ENCODE measurements around the gene CKS1B.
A peak's percentile ranks its signal among the peaks of the same experiment; 100 is the strongest.

Gene CKS1B

DNA sequence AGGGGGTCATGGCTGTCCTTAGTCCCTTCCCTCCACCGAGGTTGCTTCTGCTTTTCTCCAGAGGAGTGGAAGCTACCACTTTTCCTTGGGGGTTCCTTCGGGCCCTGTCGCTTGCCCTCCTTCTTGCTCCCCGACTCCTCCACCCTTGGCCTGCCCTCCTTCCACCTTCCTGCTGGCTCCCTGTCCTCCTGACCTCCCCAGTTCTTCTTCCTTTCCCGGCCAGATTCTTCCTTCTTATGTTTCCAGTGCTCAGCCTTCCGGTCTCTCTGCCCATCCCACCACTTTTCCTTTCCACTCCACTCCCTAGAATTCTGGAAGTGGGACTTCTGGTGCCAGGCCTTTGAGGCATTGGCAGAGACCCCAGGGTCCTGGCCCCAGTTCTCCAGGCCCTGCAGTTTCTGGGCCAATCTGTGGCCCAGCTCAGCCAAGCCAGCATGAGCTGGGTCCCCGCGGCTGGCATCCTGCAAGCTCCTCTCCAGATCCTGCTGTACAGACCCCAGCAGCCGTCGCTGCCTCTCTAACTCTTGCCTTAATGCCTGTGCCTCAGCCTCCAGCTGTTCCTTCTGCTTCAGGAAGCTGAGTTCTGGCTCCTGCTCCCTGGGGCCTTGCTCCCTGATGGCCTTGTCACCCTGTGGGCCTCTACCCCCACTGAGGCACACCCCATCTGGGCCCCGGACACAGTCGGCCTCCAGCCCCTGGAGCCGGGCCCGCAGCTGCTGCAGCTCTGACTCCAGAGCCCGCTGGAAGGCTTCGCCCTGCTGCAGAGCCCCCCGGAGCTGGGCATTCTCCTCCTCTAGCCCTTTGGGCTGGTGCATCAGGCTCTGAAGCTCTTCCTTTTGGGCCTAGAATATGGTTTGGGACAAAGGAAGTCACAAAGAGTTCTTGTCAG lies 28.3 kb upstream of the CKS1B start:
- DNase-seq (ENCODE audit: low spot score), result no peak

DNA sequence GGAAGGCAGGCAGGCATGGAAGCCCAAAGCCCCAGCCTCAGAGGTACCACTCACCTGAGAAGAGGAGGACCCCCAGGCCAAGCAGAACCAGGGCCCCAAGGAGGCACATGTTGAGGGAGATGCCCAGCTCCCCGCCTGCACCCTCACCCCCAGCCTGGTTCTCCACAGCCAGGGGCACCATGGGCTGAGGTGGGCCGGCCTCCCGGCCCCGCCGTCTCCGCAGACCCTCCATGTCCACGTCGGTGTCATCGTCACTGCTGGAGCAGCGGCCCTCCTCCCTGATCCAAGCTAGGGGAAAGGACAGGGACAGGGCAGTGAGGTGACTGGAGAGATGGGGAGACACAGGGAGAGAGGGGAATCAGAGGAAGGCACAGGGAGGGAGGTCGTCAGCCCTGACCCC lies 26.4 kb upstream of the CKS1B start:
- DNase-seq (ENCODE audit: low spot score), result no peak

DNA sequence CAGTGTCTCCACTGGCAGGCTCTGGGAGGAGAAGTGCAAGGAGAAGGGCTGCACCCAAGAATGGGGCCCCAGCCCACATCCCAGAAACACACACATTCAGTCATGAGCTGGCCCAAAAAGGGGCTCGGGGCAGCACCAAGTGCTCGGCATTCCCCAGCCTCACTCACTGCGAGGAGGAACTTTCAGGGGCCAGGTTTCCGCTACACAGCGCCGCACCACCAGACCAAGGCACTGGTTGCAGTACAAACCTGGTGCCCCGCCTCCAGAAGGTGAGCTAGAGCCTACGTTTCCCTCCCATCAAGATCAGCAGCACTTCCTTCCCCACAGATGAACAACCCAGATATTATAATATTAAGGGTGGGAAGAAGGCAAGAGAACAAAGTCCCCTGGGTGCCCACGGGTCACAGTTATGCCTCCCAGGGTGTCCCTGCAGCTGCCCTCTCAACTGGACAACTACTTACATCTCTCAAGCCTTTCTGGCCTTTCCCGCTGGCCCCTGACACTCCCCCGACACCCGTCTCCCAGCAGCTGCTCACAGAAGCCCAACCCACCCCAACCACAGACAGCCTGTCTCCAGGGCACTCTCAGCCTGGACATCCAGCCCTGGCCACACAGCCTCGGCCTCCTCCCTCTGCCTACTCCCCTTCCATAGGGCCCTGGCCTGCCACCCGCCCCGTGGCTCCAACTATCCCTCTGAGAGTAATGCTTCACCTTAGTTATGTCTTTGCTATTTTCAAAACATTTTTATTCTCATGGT lies 22.4 kb upstream of the CKS1B start:
- DNase-seq (ENCODE audit: low spot score), result no peak

DNA sequence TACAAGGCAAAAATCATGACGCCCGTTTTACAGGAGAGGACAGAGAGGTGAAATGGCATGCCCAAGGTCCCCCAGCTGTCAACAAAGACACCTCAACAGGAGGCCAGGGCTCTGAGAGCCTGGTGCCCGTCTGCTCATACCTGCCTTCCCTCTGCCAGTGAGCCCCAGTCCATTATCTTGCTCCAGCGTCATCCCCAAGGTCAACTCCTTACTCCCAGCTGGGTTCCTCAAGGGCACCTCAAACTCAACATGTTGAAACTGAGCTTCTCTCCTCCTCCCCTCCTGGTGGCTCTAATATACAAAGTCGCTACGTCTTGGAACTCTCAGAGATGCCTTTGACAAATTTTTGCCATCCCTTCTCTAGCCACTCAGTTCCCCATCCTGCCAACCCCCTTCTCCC lies 21.8 kb upstream of the CKS1B start:
- DNase-seq (ENCODE audit: low spot score), result no peak

DNA sequence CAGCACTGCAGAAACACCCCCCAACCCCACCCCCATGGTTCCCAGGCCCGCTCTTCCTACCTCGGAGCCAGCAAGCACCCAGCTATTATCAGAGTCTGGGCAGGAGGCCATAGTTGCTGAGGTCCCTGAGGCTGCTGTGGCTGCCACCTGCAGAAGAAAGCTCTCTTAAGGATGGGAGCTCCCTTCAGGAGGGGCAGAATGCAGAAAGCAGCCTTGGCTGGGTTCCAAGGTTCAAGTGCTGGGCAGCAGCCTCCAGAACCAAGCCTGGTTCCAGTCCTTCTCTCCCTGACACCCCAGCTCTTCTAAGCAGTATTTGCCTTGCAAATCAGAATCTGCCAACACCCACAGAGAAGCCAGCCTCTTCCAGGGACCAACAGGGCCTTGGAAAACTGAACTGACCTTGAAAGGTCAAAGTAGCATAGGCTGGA lies 20.9 kb upstream of the CKS1B start:
- no peak for DNase-seq (ENCODE audit: low spot score)

DNA sequence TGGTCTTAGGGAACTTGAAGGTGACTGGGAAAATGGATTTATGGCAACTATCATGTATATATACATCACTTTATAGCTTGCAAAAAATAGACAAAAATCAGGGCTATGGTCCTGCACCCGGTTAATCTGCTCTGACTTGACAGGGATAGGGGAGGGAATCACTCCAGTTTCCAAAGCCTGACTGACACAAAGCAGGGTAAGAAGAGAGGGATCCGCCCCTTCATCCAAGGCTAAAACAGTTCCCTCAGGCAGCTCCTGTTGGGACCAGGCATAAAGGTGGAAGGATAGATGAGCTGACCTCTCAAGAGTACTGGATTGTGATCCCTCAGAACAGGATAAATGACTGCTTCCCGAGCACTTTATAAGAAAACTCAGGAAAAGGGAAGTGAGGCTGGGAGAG lies 19.9 kb upstream of the CKS1B start:
- DNase-seq (ENCODE audit: low spot score), result no peak

DNA sequence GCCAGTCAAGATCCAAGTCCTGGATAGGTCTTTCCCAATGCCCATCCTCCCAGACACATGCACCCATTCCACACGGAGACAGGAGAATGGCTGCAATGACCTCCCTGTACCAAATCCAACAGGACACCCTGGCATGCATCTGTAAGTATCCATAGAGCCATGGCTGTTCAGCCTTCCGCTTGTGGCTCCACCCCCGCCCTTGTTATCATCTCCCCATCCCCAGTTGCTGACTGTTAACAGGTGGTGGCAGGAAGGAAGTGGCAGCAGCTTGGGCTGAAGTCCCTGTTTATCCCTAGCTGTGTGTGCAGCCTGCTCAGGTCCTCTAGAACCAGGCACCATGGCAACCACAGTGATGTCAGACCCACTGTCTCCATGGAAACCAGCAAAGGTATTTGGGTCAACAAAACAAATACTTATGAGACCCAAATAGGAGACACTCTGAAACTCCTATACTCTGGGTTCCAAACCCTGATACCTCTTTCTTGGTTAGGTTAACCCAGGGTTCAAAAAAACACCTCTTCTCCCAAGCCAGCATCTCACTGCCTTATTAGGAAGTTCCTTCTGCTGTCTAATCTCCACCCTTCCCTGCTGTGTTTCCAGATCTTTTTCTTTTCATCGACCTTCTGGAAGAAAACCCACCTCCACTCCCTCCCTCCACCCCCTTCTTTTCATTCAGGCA lies 19.3 kb upstream of the CKS1B start:
- DNase-seq (ENCODE audit: low spot score), result no peak

DNA sequence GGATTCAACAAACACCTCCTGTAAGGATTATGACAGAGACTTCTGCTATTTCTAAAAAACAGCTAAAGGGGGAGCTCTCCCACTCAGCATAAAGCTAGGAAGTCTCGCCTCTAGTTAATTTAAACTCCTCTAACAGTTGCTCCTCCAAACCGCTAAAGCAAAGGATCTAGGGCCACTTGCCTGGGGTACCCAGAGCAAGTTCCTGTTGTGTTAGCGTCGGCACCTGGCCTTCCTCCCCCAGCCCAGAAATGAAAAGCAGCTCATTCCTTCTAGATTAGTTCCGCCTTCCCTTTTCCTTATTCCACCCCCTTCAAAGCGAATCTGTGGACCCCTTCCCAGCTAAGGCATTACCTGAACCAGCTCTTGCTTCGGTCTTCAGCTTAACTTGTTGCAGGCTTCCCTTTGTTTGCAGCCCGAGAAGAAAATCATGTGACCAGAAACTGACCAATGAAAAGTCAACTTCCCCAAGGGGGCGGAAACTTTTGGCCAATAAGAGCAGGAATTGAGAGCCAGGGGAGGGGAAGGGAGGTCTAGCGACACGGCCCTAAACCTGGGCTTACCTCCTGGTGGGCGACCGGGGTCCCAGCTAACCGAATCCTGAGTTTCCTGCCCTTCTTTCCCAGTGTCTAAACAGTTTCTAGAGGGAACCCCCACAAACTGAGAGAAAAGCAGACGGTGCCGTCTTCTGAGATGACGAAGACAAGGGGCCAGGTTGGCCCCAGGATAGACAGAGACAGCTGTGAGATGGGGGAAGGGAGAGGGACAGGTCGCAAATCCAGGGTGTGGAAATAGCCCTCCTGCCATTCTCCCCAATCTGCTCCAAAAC lies 18.6 kb upstream of the CKS1B start, which contains the start of gene PBXIP1:
PBXIP1 (minus strand) TSS at position 382 of the 826 bp plus-strand sequence. CDS start 2,378 bp downstream, outside the sequence.
- peak; percentile 95 for DNase-seq (ENCODE audit: low spot score)

DNA sequence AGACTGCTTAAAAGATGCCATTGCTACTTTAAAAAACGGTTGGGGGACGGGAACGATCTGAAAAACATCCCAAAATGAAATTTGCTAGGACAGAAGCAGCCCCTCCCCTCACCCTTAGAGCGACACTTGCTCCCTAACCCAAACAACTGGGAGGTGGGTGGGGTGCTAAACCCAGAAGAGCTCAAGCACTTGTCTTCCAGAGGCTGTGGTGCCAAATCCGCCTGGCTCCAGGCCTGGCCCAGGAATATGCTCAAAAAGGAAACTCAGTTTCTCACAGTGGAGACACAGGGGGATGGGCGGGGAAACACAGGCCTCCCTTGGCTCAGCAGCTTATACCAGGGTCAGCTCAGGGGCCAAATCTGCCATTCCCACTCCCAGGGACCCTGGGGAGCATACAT lies 17.9 kb upstream of the CKS1B start:
- DNase-seq (ENCODE audit: low spot score), result no peak

DNA sequence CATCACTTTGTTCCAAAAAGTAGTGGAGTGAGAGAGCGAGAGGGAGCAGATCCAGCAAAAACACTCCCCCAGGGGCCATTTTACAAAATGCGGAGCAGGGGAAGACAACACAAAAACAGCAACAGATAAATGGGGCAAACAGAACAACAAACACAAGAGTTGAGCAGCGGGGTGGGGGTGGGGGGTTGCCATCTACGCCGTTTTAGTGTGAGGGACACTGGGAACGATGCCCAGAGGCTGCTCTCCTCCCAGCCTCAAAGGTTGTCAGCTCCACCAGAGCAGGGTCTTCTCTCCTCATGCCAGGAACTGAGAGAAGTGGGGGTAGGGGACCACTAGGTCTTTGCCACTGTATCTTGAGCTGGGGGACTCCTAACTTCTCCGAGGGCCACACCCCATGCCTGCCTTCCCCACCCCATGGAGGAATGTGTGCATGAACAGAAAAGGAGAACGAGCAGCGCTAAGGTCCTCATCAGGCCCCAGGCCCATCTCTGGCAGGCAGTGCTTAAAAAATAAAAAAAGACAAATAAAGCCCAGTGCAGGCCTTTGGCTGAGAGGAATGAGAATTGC lies 17.3 kb upstream of the CKS1B start:
- no peak for DNase-seq (ENCODE audit: low spot score)

DNA sequence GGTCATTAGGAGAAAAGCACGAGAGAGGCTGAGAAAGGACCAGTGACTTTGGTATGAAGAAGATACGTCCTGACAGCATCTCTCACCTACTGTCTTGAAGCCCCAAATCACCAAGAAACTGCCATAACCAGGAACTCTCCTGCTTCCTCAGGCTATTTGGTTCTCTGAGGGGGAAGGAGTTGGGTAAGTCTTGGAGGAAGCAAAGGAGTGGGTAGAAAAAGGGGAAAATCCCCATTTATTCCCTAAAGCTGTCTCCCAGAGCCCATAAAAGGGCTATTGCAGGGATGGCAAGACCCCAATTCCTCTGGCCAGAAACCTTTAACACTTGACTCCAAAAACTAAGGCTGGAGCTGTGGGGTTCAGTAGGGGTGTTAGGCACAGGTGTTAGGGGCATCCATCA lies 16.4 kb upstream of the CKS1B start:
- DNase-seq (ENCODE audit: low spot score), result no peak

DNA sequence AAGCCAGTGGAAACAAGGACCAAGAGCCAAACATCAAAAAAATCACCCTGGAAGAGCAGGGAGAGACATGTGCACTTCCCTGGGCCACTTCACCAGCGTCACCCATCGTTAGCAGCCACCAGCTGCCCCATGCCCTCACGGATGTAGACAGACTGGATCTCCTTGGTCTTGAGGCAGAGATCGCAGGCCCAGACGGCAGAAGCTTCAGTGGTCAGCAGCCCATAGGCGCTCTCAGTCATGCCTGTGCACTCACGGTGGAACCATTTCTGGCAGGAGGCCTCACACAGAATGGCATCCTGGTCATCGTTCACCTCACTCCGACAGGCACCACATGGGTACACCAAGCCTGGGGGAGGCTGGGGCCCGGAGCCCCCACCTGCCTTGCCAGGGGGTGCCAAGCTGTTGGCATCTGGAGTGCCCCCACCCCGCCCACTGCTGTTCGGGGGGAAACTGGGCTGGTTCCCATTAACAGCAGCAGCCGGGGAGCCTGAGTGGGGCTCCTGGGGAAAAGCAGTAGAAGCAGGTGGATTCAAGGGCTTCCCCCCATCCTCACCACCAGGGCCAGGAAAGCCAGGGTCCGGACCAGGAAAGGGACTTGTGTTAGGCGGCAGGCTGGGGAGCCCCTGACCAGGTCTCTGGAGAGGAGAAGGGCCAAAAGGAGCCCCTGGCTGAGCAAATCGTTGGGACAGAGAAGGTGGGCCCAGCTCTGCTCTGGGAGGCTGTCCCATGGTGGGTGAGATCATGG lies 15.6 kb upstream of the CKS1B start:
- no peak for DNase-seq (ENCODE audit: low spot score)

DNA sequence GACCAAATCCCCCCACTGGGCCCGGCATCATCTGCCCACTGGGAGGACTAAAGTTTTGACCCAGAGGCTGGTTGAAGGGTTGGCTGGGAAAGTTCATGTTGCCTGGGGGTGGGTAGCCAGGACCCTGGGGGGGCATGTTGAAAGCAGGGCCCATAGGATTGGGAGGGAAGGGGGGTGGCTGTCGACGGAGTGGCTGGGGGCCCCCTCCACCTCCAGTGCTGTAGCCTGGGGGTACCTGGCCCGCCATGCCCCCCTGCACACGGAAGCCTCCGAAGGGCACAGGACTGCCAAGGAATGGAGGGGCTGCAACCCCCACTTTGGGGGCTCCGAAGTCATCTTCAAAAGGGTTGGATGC lies 15.1 kb upstream of the CKS1B start:
- no peak for DNase-seq (ENCODE audit: low spot score)

DNA sequence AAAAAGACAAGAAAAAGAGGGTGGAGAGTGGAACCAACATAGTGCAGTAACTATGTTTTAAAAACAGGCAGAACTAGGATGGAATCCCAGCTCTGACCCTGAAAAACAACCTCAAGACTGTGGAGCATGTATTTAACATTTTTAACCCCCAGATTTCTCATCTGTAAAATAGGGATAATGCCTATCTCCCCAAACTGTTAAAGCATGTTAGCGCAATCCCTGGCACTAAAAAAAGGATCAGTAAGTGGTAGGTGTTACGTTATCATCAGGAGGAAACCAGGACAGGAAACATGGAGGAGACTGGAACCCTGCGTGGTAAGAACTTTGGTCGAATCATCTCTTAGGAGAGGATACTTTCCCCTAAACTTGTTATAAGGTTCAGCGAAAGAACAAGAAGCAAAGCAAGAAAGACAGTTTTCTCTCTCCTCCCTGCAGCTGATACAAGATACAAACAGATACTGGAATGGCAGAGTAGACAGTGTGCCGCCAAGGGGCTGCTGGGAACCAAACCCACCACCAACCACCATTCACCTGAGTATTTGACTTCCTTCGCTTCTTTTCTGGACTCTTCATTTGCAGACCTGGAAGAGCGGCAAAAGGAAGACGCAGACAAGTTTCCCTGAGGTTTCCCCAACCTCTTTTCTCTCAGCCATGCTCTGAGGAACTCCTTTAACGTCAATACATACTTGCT lies 13.9 kb upstream of the CKS1B start:
- DNase-seq (ENCODE audit: low spot score), result no peak

DNA sequence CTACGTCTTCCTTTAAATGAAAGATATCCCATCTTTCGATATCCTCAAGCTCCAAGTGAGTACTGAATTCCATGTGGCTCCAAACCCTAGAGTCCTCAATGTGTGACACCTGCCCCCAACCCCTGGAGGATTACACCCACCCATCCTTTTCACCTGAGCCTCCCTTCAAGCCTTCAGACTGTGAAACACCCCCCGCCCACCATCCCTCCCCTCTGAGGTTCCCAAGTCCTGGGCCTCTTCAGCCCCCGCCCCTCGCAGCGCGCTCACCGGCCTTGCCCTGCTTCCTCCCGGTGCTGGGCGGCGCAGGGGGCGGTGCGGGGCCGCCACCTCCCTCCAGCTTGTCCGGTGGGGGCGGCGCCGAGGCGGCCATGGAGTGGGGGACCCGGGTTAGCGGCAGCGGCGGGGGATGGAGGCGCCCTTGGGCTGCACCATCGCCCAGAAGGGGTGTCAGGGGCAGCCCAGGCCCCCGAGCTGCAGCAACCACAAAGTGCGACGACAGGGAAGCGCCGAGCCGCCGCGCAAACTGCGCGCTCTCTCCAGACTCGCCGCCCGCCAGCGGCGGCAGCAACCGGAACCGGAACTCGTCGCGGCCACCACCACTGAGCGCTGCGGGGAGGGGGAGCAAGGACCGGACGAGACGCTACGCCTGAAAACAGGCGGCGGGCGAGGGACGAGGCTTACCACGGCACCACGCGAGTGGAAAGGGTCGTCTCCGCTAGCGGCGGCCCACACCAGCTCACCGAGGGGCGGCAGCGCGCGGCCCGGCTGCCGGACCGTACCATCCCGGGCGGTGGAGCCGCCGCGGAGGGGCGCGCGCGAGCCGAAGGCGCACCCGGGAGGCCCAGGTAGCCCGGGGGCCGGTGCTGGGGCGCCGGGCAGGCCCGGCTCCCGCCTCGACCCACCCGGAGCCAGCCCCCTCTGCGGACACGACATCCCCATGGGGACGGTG lies 13.0 kb upstream of the CKS1B start, which contains the start of gene PYGO2:
PYGO2 (minus strand) TSS at position 576 of the 949 bp plus-strand sequence; CDS start at position 370, 206 bp downstream.
- DNase-seq (ENCODE audit: low spot score), result peak; percentile 90

DNA sequence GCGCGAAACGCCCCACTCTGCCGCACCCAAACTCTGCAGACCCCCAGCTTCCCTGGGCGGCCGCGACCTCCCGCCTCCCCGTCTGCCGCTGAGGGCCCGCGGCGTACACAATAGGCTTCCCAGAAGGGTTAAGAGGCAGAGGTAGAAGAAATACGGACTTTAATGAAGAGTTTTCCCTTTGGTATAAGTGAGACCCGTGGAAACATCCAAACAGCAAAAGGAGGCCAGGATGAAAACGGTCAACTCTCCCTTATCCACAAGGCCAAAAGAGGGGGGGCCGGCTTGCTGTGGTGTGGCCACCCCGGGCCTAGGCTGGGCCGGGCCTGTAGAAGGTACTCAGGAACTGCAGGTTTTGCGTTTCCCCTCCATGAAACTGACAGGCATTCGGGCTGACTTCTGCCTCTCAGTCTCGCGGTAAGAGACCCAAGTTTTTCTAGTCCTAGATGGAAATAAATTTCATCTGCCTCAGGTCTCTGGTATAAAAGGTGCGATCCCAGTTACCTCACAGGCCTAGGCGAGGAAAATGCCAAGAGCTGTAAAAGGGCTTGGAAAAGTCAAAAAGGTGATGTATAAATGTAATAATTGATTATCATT lies 12.2 kb upstream of the CKS1B start:
- DNase-seq (ENCODE audit: low spot score), result no peak

DNA sequence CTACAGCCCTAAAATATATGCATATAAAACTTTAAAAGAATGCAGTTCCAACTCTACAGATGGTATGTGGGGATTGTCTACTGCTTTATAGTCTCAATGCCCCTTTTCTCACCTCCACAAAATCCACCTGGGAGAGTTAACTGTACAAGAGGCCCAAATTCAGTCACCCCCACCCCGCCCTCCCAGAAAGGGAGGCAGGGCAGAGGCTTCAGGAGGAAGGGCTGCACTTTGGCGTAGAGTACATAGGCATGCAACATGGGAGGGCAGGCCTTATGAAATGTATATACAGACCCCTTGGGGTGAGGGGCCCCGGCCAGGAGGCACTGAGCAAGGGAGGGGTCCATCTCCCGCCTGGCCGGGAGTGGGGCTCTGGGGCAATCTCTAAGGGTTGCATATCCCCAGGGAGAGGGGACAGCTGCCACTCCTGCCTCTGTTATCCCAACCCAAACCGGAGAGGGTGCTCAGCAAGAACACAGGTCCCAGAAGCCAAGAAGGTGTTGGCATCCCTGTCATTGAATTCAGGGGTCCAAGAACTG lies 11.6 kb upstream of the CKS1B start:
- no peak for DNase-seq (ENCODE audit: low spot score)

DNA sequence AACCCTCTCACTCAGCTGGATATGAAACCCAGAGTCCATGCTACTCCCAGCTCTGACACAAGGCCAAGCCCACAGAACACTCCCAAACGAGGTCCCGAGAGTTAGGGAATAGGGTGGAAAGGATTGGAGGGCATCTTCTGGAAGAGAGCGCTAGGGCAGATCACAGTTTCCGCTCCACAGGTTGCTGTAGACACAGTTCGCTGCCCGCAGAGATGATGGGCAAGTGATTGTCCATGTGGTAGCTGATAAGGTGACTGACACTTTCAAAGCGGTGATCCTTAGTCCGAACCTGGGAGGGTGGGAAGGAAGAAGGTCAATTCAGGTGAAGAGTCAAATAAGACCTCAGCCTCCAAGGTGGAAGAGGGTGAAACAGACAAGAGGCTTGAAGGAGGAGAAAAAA lies 10.8 kb upstream of the CKS1B start:
- no peak for DNase-seq (ENCODE audit: low spot score)
